Measurements from ENCODE around the gene ZNF275.
"Not testable (repeated sequence)": the region's sequence is repeated elsewhere in the genome, so short reads cannot be mapped to it uniquely, and the experiment has no call there.

ZNF275 gene

GRCh38 chrX:153319295-153320046 is 14.5 kb upstream of the ZNF275 start:
- no peak for DNase-seq (ENCODE audit: low read depth in 2 of 3, low spot score in 2 of 3)

- not testable (repeated sequence) for DNase-seq (ENCODE audit: low read depth in 2 of 3, low spot score in 2 of 3)
Observed at GRCh38 chrX:153320047-153320443, 13.9 kb upstream of the ZNF275 start.

- no peak for DNase-seq (ENCODE audit: low read depth in 2 of 3, low spot score in 2 of 3)
Observed at GRCh38 chrX:153320555-153321184, 13.3 kb upstream of the ZNF275 start.

- no peak for DNase-seq (ENCODE audit: low read depth in 2 of 3, low spot score in 2 of 3)
Observed at GRCh38 chrX:153321381-153322124, 12.4 kb upstream of the ZNF275 start, which contains the start of gene PNMA6F. Gene PNMA6F (minus strand): TSS chrX:153321767. CDS start chrX:153320674, 1,093 bp downstream.

- no peak for DNase-seq (ENCODE audit: low read depth in 2 of 3, low spot score in 2 of 3)
Observed at GRCh38 chrX:153327561-153327960, 6.4 kb upstream of the ZNF275 start.

- DNase-seq (ENCODE audit: low read depth in 2 of 3, low spot score in 2 of 3), result no peak
Observed at GRCh38 chrX:153333266-153333665, 687 bp upstream of the ZNF275 start.

GRCh38 chrX:153334654-153335295 is 822 bp downstream of the ZNF275 start:
- no peak for DNase-seq (ENCODE audit: low read depth in 2 of 3, low spot score in 2 of 3)

- DNase-seq (ENCODE audit: low read depth in 2 of 3, low spot score in 2 of 3), result no peak
Observed at GRCh38 chrX:153336121-153336894, 2.4 kb downstream of the ZNF275 start.

GRCh38 chrX:153336988-153337387 is 3.0 kb downstream of the ZNF275 start:
- DNase-seq (ENCODE audit: low read depth in 2 of 3, low spot score in 2 of 3), result no peak

- no peak for DNase-seq (ENCODE audit: low read depth in 2 of 3, low spot score in 2 of 3)
Observed at GRCh38 chrX:153338836-153339235, 4.9 kb downstream of the ZNF275 start.

- no peak for DNase-seq (ENCODE audit: low read depth in 2 of 3, low spot score in 2 of 3)
Observed at GRCh38 chrX:153339662-153340061, 5.7 kb downstream of the ZNF275 start.

GRCh38 chrX:153340111-153340510 is 6.2 kb downstream of the ZNF275 start:
- no peak for DNase-seq (ENCODE audit: low read depth in 2 of 3, low spot score in 2 of 3)

GRCh38 chrX:153342762-153343558 is 9.0 kb downstream of the ZNF275 start:
- no peak for DNase-seq (ENCODE audit: low read depth in 2 of 3, low spot score in 2 of 3)

GRCh38 chrX:153343674-153344073 is 9.7 kb downstream of the ZNF275 start:
- no peak for DNase-seq (ENCODE audit: low read depth in 2 of 3, low spot score in 2 of 3)

- DNase-seq (ENCODE audit: low read depth in 2 of 3, low spot score in 2 of 3), result no peak
Observed at GRCh38 chrX:153347530-153347929, 13.6 kb downstream of the ZNF275 start.

GRCh38 chrX:153348421-153348820 is 14.5 kb downstream of the ZNF275 start:
- DNase-seq (ENCODE audit: low read depth in 2 of 3, low spot score in 2 of 3), result no peak

- no peak for DNase-seq (ENCODE audit: low read depth in 2 of 3, low spot score in 2 of 3)
Observed at GRCh38 chrX:153349952-153350351, 16.0 kb downstream of the ZNF275 start.

GRCh38 chrX:153351981-153352380 is 18.0 kb downstream of the ZNF275 start:
- DNase-seq (ENCODE audit: low read depth in 2 of 3, low spot score in 2 of 3), result no peak

GRCh38 chrX:153352858-153353257 is 18.9 kb downstream of the ZNF275 start:
- no peak for DNase-seq (ENCODE audit: low read depth in 2 of 3, low spot score in 2 of 3)

GRCh38 chrX:153353416-153353815 is 19.5 kb downstream of the ZNF275 start:
- DNase-seq (ENCODE audit: low read depth in 2 of 3, low spot score in 2 of 3), result no peak

Data from activated CD8-positive, alpha-beta memory T cell treated with anti-CD3 and anti-CD28 coated beads for 48 hours (primary cell).